Stimulated activated CD8-positive, alpha-beta memory T cell treated with anti-CD3 and anti-CD28 coated beads, Interleukin-4, amount 100 ng/mL, for 1 hour (primary cell): ENCODE results near the gene SPECC1L.
"Not testable (repeated sequence)": the region's sequence is repeated elsewhere in the genome, so short reads cannot be mapped to it uniquely, and the experiment has no call there.

Experiments used
- DNase-seq, 2 donors: peaks; one replicate each; pipeline ENCODE4 v3.0.0-alpha.2; 2020; ENCODE audit warnings: low read depth in 2 of 2, low spot score in 1 of 2

Gene SPECC1L

GRCh38 chr22:24270556-24271385 lies at the start of gene SPECC1L:
SPECC1L (plus strand) TSS chr22:24270831; CDS start chr22:24302232, 31,401 bp downstream.
- peak; percentile 79 to 82 for DNase-seq

DNA sequence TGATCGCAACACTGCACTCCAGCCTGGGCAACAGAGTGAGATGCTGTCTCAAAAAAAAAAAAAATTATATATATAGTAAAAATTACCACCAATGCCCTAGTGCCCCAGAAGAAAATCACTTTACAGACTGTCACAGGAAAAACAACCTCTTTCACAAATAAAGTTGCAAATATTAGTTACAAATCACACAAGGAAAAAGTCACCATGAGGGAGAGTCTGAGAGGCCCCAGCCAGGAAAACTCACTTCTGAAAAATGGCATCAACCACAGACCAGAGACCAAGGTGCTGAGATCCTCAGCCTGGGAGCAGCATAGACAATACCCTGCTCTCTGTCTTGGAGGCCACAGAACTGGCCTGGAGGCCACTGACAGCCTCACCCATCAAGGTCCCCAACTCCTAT lies 46.2 kb upstream of the SPECC1L start:
- no peak for DNase-seq

GRCh38 chr22:24225044-24225601 lies 45.5 kb upstream of the SPECC1L start:
- no peak for DNase-seq

DNA sequence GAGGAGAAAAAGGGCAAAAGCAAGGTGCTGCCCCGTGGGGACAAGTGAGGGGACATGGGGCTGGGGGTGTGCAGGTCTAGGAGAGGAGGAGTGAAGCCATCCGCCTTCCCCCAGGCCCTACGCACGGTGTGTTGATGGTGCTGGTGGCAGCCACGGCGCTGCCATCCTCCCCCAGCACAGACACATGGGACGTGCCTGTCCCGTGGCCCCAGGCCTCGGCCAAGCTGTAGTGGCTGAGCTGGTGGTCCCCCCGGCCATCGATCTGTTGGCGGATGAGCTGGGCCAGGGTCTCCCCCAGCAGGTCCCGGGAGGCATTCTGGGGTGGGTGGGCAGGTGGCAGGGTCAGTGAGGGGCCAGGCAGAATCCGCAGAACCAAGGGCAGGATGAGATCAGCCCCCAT lies 44.7 kb upstream of the SPECC1L start:
- DNase-seq: no peak

DNA sequence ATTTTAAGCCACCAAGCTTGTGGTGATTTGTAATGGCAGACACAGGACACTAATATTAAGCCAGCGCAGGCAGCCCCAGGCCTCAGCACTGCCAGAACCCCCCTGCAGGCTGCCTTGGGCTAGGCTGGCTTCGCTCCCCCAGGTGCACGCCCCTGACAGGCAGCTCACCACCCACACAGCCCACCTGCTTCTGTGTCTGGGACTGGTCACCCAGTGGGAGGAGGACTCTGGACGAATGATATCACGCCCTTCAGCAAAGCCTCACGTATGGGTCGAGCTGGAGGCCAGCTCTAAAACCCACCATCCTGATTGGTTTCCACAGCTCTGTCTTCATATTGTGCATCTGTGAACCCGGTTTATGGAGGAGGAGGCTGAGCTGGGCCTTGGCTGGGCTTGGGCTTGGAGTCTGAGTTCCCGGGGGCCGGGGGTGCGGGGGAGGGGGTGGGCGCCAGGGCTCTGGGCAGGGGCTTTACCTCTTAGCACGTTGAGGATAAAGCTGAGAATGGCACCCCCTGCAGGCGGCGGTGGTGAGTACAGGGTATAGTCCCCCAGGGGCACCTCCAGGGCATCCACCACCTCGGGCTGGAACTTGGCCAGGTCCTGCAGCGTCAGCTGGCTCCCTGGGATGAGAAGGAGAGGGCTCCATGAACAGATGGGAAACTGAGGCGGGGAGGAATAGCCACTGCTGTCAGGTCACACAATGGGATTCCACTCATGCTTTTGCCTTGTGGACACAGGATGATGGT lies 39.5 kb upstream of the SPECC1L start:
- DNase-seq: peak; percentile 30 to 36

DNA sequence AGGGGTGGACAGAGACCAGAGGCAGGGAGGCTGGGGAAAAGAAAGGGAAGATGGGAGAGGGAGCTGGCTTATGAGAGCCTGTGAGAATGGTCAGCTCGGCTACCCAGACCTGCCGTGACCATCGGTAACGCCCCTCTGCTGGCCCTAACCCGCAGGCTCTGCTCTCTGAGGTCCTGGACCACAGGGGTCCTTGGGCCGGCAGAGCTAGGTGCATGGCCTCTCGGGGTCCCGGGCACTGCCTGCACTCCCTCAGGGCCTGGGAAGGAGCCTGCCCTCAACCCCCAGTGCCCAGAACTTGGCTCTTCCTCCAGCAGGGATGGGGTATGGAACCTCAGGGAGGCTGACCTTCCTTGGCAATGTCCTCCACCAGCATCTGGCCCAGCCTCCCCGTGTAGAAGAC lies 38.9 kb upstream of the SPECC1L start:
- DNase-seq: no peak

DNA sequence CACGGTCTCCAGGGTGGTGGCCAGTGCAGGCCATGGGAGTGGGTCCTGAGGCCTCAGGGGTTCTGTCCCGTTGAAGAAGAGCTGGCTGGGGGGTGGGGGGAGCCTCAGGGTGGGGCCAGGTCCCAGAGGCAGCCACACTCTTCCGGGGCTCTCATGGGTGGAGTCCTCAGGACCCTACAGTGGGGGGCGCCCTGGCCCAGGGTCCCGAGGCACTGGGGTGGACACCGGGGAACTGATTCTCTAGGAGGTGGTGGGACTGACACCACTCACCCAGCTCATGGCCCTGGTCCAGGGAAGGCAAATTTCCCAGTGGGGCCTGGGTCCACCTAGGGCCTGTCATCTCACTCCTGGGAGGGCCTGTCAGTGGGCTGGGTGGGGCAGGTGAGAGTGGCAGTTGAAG lies 38.5 kb upstream of the SPECC1L start:
- DNase-seq: no peak

GRCh38 chr22:24232725-24233124 lies 37.9 kb upstream of the SPECC1L start:
- DNase-seq: no peak

DNA sequence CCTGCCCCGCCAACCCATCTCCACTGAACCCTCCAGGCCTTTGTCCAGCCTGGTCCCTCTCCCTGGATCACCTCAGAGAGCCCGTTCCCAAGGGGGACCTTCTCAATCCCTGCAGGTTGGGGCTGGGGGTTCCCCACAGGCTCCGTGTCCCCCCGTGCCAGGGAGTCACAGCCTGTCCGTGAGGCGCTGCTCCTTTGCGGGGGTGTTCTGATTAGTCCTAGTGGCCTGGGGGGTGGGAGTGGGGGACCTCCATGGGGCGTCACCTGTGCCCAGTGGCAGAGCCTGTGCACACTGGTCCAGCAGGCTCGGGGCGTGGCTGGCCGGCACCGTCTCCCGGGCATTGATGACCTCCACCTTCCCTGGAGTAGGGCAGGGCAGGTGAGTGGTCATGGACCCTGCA lies 37.4 kb upstream of the SPECC1L start:
- DNase-seq: no peak

GRCh38 chr22:24233816-24234215 lies 36.8 kb upstream of the SPECC1L start:
- no peak for DNase-seq

DNA sequence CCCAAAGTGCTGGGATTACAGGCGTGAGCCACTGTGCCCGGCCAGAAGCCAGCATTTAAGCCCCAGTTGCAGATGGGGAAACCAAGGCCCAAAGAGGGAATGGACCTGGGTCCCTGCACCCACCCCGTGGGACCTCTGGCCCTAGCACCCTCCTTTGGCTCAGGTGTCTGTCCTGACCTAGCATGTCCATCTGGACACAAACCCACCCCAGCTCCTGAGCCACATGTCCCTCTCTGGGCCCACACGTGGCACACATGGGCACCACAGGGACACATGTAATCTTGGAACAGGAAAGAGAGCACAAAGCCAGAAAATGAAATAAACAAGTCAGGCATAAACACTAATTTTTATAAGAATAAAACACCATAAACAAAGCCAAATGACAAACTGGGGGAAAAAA lies 35.3 kb upstream of the SPECC1L start:
- no peak for DNase-seq

GRCh38 chr22:24236656-24237055 lies 34.0 kb upstream of the SPECC1L start:
- DNase-seq: no peak

GRCh38 chr22:24238101-24238694 lies 32.4 kb upstream of the SPECC1L start:
- DNase-seq: not testable (repeated sequence)

GRCh38 chr22:24240381-24240780 lies 30.2 kb upstream of the SPECC1L start:
- no peak for DNase-seq

GRCh38 chr22:24240985-24241692 lies 29.5 kb upstream of the SPECC1L start:
- not testable (repeated sequence) for DNase-seq

DNA sequence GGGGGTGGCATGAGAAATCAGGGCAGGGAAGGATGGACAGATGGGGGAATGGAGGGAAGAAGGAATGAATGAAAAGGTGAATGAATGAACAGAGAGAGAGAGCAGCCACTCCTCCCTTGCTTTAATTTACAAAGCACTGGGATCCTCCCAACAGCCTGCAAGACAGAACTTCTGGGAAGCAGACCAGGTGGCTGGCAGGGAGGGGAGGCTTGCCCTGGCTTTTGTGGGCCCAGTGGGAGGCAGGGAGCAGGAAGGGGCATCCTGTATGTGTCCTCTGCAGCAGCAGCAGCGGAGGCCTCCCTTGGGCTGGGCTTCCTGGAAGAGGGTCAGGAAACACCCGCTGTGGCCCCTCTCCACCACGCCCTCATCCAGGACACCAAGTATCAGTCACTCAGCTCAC lies 27.2 kb upstream of the SPECC1L start:
- not testable (repeated sequence) for DNase-seq

- no peak for DNase-seq
Measured at GRCh38 chr22:24244144-24244787, 26.4 kb upstream of the SPECC1L start.

DNA sequence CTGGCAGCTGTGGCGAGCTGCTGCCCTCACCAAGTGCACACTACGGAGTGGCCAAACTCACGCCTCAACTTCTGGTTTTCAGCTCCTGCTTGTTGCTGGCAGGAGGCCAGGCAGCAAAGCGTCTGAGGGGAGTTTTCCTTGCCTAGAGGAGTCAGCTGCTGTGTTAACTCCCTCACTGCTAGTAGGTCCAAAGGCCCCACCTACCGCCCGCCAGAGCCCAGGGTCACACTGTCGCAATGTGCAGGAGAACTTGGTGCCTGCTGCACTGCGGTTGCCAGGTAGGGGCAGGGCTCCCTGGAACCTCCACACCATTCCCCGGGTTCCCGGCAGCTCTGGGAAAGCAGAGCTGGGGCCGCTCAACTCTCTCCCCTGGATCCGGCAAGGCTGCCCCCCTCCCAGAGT lies 25.6 kb upstream of the SPECC1L start, which contains the start of gene GGT5:
Gene GGT5, minus strand, starts transcription at position 53 of the 402 bp plus-strand sequence. CDS start 357 bp downstream, outside the sequence.
- not testable (repeated sequence) for DNase-seq

DNA sequence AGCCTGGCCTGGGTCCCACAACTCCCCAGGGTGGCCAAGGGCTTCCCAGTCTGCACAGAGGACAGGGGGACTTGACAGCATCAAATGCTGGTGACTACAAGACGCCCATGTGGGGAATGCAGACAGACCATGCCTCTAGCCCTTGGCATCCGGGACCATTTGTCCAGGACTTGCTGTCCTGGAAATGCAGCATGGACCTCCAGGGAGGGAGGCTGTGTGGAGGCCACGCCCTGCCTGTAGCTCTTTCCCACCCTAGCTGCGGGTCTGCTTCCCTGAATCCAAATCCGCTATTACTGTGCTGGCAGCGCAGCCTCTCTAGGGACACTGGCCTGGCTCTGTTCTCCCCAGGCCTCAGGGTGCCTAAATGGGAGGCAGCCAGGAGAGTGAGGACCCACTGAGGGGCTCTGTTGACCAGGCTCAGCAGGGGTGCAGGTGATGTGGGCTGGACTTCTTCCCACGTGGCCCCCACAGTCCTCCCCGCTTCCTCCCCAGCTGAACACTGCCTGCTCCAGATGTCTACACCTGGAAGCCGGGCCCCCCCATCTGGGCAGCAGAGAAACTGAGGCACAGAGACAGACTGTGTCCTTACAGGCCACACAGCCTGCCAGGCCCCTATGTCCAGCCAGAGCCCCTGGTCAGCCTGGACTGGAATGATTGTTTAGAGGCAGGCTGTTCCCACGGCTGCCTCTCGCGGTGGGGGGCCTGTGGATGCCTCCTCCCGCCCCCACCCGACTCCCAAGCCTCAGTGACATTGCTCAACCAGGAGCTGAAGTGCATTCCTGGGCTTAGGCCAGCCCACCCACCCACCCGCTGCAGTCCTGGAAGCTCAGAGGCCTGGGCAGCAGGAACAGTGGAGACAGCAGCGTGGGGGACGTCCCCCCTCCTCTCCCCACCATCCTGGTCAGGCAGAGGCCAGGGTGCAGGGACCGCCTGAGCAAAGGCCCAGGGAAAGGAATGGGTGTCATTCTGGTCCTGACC lies 24.8 kb upstream of the SPECC1L start:
- DNase-seq: not testable (repeated sequence)
